ENCODE results near the gene SBK2.

The SBK2 gene

DNA sequence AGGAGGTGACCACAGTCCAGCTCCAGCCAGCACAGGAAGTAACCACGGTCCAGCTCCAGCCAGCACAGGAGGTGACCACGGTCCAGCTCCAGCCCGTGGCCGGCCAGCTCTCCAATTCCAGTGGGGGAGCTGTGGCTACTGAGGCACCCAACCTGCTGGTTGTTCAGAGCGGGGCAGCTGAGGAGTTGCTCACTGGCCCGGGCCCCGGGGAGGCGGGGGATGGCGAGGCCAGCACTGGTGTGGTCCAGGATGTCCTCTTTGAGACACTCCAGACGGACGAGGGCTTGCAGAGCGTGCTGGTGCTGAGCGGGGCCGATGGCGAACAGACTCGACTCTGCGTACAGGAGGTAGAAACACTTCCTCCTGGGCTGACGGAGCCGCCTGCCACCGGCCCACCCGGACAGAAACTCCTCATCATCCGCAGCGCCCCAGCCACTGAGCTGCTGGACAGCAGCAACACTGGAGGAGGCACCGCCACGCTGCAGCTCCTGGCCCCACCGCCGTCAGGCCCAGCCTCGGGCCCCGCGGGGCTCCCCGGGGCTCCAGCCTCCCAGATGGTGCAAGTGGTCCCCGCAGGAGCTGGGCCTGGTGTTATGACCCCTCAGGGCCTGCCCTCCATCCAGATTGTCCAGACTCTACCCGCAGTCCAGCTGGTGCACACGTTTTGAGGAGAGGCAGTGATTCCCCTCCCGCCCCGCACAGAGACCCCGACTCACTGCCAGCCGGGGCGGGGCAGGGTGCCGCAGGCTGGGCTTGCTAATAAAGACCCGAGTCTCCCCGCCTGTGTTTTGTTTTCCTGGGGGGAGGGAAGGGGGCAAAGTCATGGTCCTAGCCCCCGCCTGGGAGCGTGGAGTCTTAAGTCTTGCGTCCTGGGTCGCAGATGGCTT is 53.0 kb downstream of the SBK2 start:
- peak overlapping the region; percentile 73 for H3K4me3 ChIP-seq (ENCODE audit: low read depth, low read length)
- H3K27ac ChIP-seq (ENCODE audit: low read depth, low read length) = no peak overlapping the region
- H3K9me3 ChIP-seq (ENCODE audit: control insufficient read depth, insufficient read depth, low read depth, low read length) = no peaks in the 10 kb centered on the region
- H3K9ac ChIP-seq (ENCODE audit: low read length) = no peak overlapping the region
- H3K4me1 ChIP-seq (ENCODE audit: control insufficient read depth, insufficient read depth, low read length) = peaks cover 49% of the 10 kb centered on the region
- no peaks in the 10 kb centered on the region for H3K27me3 ChIP-seq (ENCODE audit: control insufficient read depth, insufficient read depth, low read length)
- peaks cover 11% of the 10 kb centered on the region for H3K36me3 ChIP-seq (ENCODE audit: control insufficient read depth, insufficient read depth, low read length)

DNA sequence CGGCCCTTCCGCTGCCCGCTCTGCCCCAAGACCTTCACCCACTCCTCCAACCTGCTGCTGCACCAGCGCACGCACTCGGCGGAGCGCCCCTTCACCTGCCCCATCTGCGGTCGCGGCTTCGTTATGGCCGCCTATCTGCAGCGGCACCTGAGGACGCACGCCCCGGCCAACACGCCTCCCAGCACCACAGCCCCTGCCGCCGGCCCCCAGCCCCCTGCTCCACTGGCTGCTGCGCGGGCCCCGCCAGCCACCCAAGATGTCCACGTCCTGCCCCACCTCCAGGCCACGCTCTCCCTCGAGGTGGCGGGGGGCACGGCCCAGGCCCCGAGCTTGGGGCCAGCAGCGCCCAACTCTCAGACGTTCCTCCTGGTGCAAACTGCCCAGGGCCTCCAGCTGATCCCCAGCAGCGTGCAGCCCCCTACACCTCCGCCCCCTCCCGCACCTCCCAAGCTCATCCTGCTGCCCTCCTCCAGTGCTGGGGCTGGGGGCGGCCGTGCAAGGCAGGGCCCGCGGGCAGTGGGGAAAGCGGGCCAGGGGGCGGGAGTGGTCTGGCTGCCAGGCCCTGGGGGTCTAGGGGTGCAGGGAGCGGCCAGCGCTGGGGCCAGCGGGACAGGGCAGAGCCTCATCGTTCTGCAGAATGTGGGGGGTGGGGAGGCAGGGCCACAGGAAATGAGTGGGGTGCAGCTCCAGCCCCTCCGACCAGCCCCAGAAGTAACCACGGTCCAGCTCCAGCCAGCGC is 53.8 kb downstream of the SBK2 start:
- Histone ChIP-seq H3K9ac (ENCODE audit: low read length) (no peak overlapping the region), H3K4me1 (ENCODE audit: control insufficient read depth, insufficient read depth, low read length) (peaks cover 44% of the 10 kb centered on the region)

DNA sequence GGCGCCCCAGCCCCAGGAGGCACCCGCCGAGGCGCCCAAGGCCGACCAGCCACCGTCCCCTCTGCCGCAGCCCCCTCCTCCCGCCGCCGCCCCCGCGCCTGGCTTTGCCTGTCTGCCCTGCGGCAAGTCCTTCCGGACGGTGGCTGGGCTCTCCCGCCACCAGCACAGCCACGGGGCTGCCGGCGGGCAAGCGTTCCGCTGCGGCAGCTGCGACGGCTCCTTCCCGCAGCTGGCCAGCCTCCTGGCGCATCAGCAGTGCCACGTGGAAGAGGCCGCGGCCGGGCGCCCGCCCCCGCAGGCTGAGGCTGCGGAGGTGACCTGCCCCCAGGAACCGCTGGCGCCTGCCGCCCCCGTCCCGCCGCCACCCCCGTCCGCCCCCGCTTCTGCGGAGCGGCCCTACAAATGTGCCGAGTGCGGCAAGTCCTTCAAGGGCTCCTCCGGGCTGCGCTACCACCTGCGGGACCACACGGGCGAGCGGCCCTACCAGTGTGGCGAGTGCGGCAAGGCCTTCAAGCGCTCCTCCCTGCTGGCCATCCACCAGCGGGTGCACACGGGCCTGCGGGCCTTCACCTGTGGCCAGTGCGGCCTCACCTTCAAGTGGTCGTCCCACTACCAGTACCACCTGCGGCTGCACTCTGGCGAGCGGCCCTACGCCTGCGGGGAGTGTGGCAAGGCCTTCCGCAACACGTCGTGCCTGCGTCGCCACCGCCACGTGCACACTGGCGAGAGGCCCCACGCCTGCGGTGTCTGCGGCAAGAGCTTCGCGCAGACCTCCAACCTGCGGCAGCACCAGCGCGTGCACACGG is 54.6 kb downstream of the SBK2 start:
- Histone ChIP-seq H3K27me3 (ENCODE audit: control insufficient read depth, insufficient read depth, low read length) (no peaks in the 10 kb centered on the region), H3K4me1 (ENCODE audit: control insufficient read depth, insufficient read depth, low read length) (peaks cover 39% of the 10 kb centered on the region), H3K27ac (ENCODE audit: low read depth, low read length) (no peak overlapping the region), H3K9ac (ENCODE audit: low read length) (no peak overlapping the region), H3K4me3 (ENCODE audit: low read depth, low read length) (no peak overlapping the region), H3K36me3 (ENCODE audit: control insufficient read depth, insufficient read depth, low read length) (peaks cover 11% of the 10 kb centered on the region), H3K9me3 (ENCODE audit: control insufficient read depth, insufficient read depth, low read depth, low read length) (no peaks in the 10 kb centered on the region)

More for the DNA sequence above, 53.8 kb downstream of the SBK2 start:
- no peak overlapping the region for H3K4me3 ChIP-seq (ENCODE audit: low read depth, low read length)
- H3K9me3 ChIP-seq (ENCODE audit: control insufficient read depth, insufficient read depth, low read depth, low read length) = no peaks in the 10 kb centered on the region
- no peak overlapping the region for H3K27ac ChIP-seq (ENCODE audit: low read depth, low read length)
- no peaks in the 10 kb centered on the region for H3K27me3 ChIP-seq (ENCODE audit: control insufficient read depth, insufficient read depth, low read length)
- H3K36me3 ChIP-seq (ENCODE audit: control insufficient read depth, insufficient read depth, low read length) = peaks cover 11% of the 10 kb centered on the region

DNA sequence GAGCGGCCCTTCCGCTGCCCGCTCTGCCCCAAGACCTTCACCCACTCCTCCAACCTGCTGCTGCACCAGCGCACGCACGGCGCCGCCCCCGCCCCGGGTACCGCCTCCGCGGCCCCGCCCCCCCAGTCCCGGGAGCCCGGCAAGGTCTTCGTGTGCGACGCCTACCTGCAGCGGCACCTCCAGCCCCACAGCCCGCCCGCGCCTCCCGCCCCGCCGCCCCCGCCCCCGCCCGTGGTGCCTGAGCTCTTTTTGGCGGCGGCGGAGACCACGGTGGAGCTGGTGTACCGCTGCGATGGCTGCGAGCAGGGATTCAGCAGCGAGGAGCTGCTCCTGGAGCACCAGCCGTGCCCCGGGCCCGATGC is 55.2 kb downstream of the SBK2 start:
- Histone ChIP-seq H3K36me3 (ENCODE audit: control insufficient read depth, insufficient read depth, low read length) (peaks cover 11% of the 10 kb centered on the region), H3K9me3 (ENCODE audit: control insufficient read depth, insufficient read depth, low read depth, low read length) (no peaks in the 10 kb centered on the region), H3K27ac (ENCODE audit: low read depth, low read length) (no peak overlapping the region), H3K9ac (ENCODE audit: low read length) (no peak overlapping the region), H3K4me1 (ENCODE audit: control insufficient read depth, insufficient read depth, low read length) (peaks cover 33% of the 10 kb centered on the region), H3K27me3 (ENCODE audit: control insufficient read depth, insufficient read depth, low read length) (no peaks in the 10 kb centered on the region), H3K4me3 (ENCODE audit: low read depth, low read length) (no peak overlapping the region)

DNA sequence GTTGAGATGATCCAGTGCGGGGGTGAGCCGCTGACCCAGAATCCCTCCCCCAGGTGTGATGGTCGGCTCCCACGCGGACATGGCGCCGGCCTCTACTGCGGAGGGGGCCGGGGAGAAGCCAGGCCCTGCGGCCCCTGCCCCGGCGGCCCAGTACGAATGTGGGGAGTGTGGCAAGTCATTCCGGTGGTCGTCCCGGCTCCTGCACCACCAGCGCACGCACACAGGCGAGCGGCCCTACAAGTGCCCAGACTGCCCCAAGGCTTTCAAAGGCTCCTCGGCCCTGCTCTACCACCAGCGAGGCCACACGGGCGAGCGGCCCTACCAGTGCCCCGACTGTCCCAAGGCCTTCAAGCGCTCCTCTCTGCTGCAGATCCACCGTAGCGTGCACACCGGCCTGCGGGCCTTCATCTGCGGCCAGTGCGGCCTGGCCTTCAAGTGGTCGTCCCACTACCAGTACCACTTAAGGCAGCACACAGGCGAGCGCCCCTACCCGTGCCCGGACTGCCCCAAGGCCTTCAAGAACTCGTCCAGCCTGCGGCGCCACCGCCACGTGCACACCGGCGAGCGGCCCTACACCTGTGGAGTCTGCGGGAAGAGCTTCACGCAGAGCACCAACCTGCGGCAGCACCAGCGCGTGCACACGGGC is 55.7 kb downstream of the SBK2 start:
- Histone ChIP-seq H3K27me3 (ENCODE audit: control insufficient read depth, insufficient read depth, low read length) (no peaks in the 10 kb centered on the region), H3K4me3 (ENCODE audit: low read depth, low read length) (no peak overlapping the region), H3K36me3 (ENCODE audit: control insufficient read depth, insufficient read depth, low read length) (peaks cover 11% of the 10 kb centered on the region), H3K4me1 (ENCODE audit: control insufficient read depth, insufficient read depth, low read length) (peaks cover 31% of the 10 kb centered on the region), H3K9me3 (ENCODE audit: control insufficient read depth, insufficient read depth, low read depth, low read length) (no peaks in the 10 kb centered on the region), H3K27ac (ENCODE audit: low read depth, low read length) (no peak overlapping the region), H3K9ac (ENCODE audit: low read length) (no peak overlapping the region)

DNA sequence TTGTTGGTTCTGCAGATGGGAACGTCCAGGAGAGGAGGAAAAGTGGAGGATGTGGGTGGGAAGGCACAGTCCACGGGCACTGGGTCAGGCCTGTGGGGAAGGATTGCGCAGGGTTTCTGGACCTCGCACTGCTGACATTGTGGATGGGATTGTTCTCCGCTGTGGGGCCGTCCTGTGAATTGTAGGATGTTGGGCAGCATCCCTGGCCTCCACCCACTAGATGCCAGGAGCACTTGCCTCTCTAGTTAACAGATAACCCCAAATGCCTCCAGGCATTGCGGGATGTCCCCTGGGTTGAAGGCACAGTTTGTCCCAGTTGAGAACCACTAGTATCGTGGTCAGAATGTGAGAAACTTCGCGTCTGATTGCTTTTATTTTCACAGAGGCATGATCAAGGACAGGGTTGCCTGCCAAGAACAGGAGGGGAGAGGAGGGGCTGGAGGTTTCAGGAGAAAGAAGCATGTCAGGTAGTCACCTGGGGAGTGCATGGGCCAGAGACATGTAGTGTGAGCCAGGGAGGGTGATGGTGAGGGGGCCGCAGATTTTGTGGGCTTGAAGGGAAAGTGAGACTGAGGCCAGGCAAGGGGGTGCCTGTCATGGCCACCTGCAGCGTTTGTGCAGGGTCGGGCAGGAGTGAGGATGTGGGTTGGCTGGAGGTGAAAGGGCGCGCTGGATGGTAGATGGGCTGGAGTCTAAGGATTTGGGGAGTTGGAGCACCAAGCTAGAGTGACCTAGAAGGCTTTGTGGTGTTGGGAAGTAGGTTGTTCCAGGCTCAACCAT is 57.3 kb downstream of the SBK2 start:
- H3K4me1 ChIP-seq (ENCODE audit: control insufficient read depth, insufficient read depth, low read length) = peaks cover 32% of the 10 kb centered on the region
- no peaks in the 10 kb centered on the region for H3K27me3 ChIP-seq (ENCODE audit: control insufficient read depth, insufficient read depth, low read length)
- H3K9ac ChIP-seq (ENCODE audit: low read length) = no peak overlapping the region
- H3K27ac ChIP-seq (ENCODE audit: low read depth, low read length) = no peak overlapping the region
- no peak overlapping the region for H3K4me3 ChIP-seq (ENCODE audit: low read depth, low read length)
- H3K36me3 ChIP-seq (ENCODE audit: control insufficient read depth, insufficient read depth, low read length) = peaks cover 8% of the 10 kb centered on the region
- no peaks in the 10 kb centered on the region for H3K9me3 ChIP-seq (ENCODE audit: control insufficient read depth, insufficient read depth, low read depth, low read length)

DNA sequence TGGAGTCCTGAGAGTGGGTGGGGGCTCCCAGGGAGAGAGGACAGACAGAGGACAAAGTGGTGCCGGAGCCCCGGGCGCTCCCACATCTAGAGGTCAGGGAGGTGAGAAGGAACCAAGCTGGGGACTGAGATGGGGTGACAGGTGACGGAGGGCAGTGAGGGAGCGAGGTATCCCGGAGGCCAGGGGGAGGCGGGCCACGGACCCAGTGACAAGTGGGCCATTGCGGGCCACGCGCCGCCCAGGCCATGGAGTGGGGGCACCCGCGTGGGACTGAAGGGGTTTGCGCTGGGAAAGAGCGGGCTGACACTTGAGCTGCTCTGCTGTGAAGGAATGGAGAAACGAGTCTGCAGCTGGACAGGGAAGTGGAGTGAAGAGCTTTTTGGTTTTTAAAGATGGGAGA is 57.9 kb downstream of the SBK2 start:
- Histone ChIP-seq H3K27me3 (ENCODE audit: control insufficient read depth, insufficient read depth, low read length) (no peaks in the 10 kb centered on the region), H3K9ac (ENCODE audit: low read length) (no peak overlapping the region), H3K27ac (ENCODE audit: low read depth, low read length) (no peak overlapping the region), H3K4me3 (ENCODE audit: low read depth, low read length) (no peak overlapping the region), H3K9me3 (ENCODE audit: control insufficient read depth, insufficient read depth, low read depth, low read length) (no peaks in the 10 kb centered on the region), H3K4me1 (ENCODE audit: control insufficient read depth, insufficient read depth, low read length) (peaks cover 32% of the 10 kb centered on the region), H3K36me3 (ENCODE audit: control insufficient read depth, insufficient read depth, low read length) (peaks cover 8% of the 10 kb centered on the region)

Data from HUES6 (cell line).